IPS DF 19.7 (cell line): ENCODE measurements around the gene PANX2.

Experiments
- DNase-seq: peaks from one replicate; pipeline ENCODE4 v3.0.0-alpha.2; 2013; ENCODE audit warnings: low read depth, low spot score

PANX2 gene

GRCh38 chr22:50227579-50228215, 57.2 kb downstream of the PANX2 start:
- DNase-seq, result no peak

DNA sequence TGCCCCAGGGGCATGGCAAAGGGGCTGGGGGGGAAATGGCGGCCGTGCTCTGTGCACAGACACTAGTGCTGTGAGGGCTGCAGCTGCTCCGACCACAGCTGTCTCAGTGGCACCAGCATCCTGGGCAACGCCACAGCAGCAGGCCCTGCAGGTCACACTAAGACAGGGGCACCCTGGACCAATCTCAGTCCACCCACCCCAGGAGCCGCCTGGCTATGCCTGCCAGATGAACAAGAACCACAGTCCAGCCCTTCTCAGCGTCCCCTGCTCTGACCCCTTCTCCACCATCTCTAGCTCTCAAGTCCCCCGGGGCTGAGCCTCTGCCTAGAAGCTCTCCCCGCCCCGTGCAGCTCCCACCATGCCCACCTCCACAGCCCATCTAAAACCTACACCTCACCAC, 57.8 kb downstream of the PANX2 start:
- DNase-seq, result no peak

- no peak for DNase-seq
Measured at GRCh38 chr22:50229370-50229769, 58.8 kb downstream of the PANX2 start.
